GM18520 (cell line): ENCODE data around the gene OR6N2.

Experiments used
- ATAC-seq: cut with Tn5 transposase; IDR thresholded peaks from one replicate; pipeline ENCODE4 v1.9.1; 2021; ENCODE audit not compliant: unreplicated experiment

Gene OR6N2

DNA sequence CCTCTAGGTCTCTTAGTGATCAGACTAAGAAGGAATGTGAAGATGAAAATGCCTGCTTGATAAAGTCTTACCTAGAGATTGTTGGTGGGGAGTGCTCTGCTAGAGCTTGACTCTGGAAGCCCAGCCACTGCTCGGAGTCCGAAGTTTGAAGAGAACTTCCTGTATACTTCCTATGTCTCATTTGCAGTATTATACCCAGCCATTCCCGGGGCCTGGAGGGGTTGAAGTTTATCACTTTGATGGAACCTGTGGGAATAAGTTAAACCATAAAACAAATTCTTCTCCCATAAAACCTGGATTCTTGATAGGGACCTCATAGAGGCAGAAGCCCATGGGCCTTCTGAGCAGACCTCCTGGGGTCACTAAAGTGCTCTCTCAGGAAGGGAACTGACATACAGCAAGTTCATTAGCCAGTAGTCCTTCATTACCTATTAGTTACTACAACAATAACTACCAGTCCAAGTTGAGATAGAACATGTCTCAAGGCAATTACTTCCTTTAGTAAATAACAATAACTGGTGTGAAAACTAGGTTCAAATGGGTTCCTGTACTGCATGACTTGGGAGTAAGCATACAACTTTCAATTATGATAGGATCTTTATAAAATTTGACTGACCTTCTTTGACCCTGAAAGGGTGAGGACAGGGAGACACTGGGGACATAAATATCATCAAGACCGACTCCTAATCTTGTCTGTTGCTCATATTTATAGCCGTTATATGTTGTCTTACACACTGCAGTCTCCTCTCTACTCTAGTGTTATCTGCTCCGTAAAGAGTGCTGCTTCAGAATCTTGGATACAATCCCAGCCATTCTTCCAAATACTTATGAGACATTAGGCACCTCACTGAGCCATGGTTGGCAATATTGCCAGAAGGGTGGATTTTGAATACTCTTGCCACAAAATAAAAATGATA is 8.8 kb downstream of the OR6N2 start, which contains the start of gene OR6N1:
TSS of gene OR6N1 (minus strand) at position 246 of the 917 bp plus-strand sequence. CDS start 5,513 bp downstream, outside the sequence.
- ATAC-seq = no peak

DNA sequence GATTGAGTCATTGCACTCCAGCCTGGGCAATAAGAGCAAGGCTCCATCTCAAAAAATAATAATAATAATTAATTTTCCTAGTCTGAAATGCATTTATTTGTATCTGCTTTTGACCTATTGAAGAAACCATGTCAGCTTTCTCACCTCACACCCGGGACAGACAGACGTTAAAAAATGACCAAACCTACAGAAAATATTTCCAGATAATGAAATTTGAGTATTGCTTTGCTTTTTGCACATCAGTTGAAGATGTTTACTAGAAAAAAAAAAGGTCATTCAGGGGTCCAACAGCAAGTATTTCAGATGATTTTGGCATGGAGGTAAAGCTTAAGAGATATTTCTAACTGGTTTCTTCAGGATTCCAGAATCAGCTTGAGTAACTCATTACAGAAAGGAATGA is 26.6 kb downstream of the OR6N2 start, which contains the start of gene OR6K6:
TSS of gene OR6K6 (plus strand) at position 301 of the 400 bp plus-strand sequence. CDS start 168 bp downstream, outside the sequence.
- no peak for ATAC-seq

DNA sequence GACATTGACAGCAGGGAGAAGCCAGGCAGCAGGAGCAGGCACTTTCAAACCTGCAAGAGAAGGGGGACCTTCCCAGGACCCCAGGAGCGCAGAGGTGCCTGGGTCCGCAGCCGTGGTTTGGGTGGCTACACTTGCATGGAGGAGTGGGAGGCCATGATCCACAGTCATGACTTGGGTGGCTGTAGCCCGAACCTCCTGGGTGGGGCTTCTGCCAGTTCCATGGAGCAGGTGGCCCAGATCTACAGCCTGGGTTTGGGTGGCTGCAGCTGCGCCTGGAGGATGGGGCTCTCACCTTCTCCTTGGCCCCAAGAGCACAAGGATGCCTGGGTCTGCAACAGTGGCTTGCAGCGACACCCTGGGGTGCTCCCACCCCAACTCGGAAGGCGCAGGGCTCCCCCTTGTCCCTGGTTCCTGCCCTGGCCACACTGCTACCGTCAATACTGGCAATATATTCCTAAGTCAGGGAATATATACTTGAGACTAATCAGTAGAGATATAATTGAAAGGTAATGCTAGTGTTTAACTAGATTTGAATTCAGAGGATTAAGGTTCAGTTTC is 28.8 kb downstream of the OR6N2 start:
- no peak for ATAC-seq

DNA sequence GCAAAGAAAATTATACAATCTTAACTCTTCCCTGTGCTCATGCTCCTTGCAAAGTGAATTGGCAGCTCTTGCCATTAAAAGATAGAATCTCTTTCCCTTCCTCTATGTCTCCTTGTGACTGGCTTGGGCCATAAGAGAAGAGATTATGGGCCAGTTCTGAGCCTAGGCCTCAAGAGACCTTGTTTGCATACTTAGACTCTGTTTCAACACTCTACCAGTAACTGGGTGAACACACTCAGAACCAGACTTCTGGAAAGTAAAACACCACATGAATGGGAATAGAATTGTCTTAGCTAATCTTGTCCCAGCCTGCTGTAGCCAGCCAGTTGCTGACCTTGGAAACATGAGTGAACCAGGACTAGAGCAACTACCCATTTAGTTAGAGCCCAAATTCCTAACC is 45.2 kb downstream of the OR6N2 start:
- no peak for ATAC-seq

- no peak for ATAC-seq
Observed at GRCh38 chr1:158732524-158732923, 48.5 kb downstream of the OR6N2 start.

DNA sequence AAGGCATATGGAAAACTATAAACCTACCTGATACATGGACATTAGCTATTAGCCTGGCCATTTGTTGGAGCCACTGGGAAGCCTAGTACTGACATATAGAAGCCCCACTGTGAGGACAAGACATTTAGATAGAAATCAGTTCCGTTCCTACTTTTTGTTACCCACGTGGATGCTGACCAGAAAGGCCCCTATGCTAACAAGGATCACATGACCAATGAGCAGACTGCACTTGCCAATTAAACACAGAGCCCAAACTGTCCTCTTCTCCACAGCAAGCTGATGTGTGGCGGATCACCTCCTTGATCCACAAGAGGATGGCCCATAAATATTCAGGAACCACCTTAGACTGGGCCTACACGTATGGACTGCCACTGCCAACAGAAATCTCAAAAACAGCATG is 49.3 kb downstream of the OR6N2 start:
- ATAC-seq = no peak

DNA sequence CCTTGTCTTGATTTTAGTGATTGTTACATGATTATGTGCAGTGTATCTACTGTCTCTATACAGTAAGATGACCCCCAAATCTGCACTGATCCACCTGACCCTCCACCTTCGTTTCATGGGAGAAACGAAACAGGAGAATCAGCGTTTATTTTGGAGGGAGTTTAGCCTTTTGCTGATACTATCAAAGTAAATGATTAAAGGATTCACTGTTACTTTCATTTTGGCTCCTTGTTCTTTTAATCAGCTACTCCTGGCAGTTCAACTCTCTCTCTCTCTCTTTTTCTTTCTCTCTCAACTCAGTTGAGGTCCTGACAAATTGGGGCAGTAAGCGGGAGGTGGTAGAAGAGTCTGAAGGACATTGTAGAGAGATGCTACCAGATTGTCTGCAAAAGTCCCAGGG is 50.6 kb downstream of the OR6N2 start:
- no peak for ATAC-seq

DNA sequence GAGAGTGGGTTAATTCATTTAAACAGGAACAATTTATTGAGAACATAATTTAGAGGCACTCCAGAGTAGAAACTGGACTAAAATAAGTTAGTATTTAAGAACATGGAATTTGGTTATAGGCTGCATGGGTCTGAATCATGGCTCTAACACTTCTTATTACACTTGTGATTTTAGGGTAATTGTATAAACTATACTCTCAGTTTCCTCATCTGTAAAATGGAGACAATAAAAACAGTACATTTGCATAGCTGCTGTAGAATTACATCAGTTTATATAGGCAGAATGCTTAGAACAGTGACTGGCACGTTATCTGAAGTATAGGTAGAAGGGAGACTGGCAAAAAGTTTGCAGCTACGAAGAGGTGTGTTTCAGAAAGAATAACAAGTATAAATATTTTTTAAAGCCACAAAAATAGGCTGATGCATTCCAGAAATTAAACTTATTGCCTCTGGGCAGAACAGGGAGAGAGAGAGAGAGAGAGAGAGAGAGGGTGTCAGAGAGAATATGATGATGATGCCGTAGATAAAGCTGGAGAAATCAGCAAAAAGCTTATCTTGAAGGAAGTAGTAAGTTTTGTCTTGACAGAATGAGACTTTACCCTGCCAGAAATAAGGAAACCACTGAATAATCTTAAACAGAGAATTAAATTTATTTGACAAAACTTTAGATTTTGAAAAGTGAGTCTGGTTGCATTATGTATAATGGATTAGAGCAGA is 52.3 kb downstream of the OR6N2 start:
- ATAC-seq = no peak

GRCh38 chr1:158724442-158724841 is 56.6 kb downstream of the OR6N2 start:
- ATAC-seq = no peak
